PC-3 (cell line): Measurements from ENCODE around the gene EGFL7. TPM values are rescaled to one million over a fixed set of nuclear protein-coding genes. Genes with fewer than 3 reads are reported as not detected.
A peak's percentile ranks its signal among the peaks of the same experiment; 100 is the strongest.

Source experiments
- ATAC-seq: fragments of 200-7000 bp; cut with Tn5 transposase; 2 replicates; pipeline ENCODE4 v1.9.1; 2020; ENCODE audit warnings: mild to moderate bottlenecking, moderate library complexity
- BruUV-seq: library from RNA; stranded (reverse); fragments of 400-500 nt; replicated peaks from 2 replicates; lab custom pipeline; 2021; lab: Mats Ljungman, UMichigan
- CTCF ChIA-PET: fragments of 300-600 bp; sonication (Branson Sonifier 250); formaldehyde crosslinking; loops from one replicate; lab custom pipeline; 2022; ENCODE audit warnings: antibody characterized with exemption; lab: Charles Lee
- POLR2A ChIA-PET: fragments of 300-600 bp; sonication (Branson Sonifier 250); formaldehyde crosslinking; loops from one replicate; lab custom pipeline; 2022; ENCODE audit warnings: antibody characterized with exemption; ENCODE audit not compliant: unreplicated experiment; lab: Charles Lee
- DNase-seq: peaks from one replicate; pipeline ENCODE4 v3.0.0-alpha.2; 2015
- H2AFZ ChIP-seq: fragments of 300-600 bp; sonication (generic); 2 replicates; pipeline ENCODE4 v1.6.0; 2016; ENCODE audit warnings: antibody characterized with exemption, low read length
- H3F3A ChIP-seq: fragments of 300-600 bp; sonication (generic); one replicate; pipeline ENCODE4 v1.6.0; 2017; ENCODE audit warnings: antibody characterized with exemption, low read length, control low read depth, mild to moderate bottlenecking; ENCODE audit not compliant: unreplicated experiment
- H3K27ac ChIP-seq: fragments of 300-600 bp; sonication (generic); 2 replicates; pipeline ENCODE4 v1.5.1; 2016; ENCODE audit warnings: mild to moderate bottlenecking, low read length
- H3K27me3 ChIP-seq: fragments of 300-600 bp; sonication (generic); 2 replicates; pipeline ENCODE4 v1.6.1; 2016; ENCODE audit warnings: low read length, mixed read lengths
- H3K36me3 ChIP-seq: fragments of 300-600 bp; sonication (generic); 2 replicates; pipeline ENCODE4 v1.6.1; 2016; ENCODE audit warnings: low read depth, mixed run types, low read length, mixed read lengths
- H3K4me1 ChIP-seq: fragments of 300-600 bp; sonication (generic); 2 replicates; pipeline ENCODE4 v1.5.1; 2016; ENCODE audit warnings: low read length; ENCODE audit not compliant: insufficient read depth
- H3K4me2 ChIP-seq: fragments of 300-600 bp; sonication (generic); 2 replicates; pipeline ENCODE4 v1.6.0; 2016; ENCODE audit warnings: low read length
- H3K4me3 ChIP-seq: fragments of 300-600 bp; sonication (generic); 2 replicates; pipeline ENCODE4 v1.5.1; 2016; ENCODE audit warnings: mild to moderate bottlenecking, low read length, mixed read lengths
- H3K79me2 ChIP-seq: fragments of 300-600 bp; sonication (generic); 2 replicates; pipeline ENCODE4 v1.6.1; 2017; ENCODE audit warnings: low read length, mixed read lengths
- H3K9ac ChIP-seq: fragments of 300-600 bp; sonication (generic); 2 replicates; pipeline ENCODE4 v1.6.0; 2016; ENCODE audit warnings: mild to moderate bottlenecking, low read length
- H3K9me2 ChIP-seq: fragments of 300-600 bp; sonication (generic); replicated peaks from 2 replicates; pipeline ENCODE4 v1.6.1; 2016; ENCODE audit warnings: mixed run types, low read length, mixed read lengths
- H3K9me3 ChIP-seq: fragments of 300-600 bp; sonication (generic); 2 replicates; pipeline ENCODE4 v1.6.1; 2016; ENCODE audit warnings: low read length, mixed read lengths
- H4K20me1 ChIP-seq: fragments of 300-600 bp; sonication (generic); 2 replicates; pipeline ENCODE4 v1.6.1; 2016; ENCODE audit warnings: low read length, mixed read lengths
- EZH2 ChIP-seq: fragments of 300-600 bp; sonication (generic); IDR thresholded peaks from one replicate; pipeline ENCODE4 v1.6.1; 2017; ENCODE audit warnings: antibody characterized with exemption, mild to moderate bottlenecking, low read length; ENCODE audit not compliant: unreplicated experiment
- EZH2phosphoT487 ChIP-seq: fragments of 300-600 bp; sonication (generic); IDR thresholded peaks from 2 replicates; pipeline ENCODE4 v1.6.1; 2018; ENCODE audit warnings: mild to moderate bottlenecking, antibody characterized with exemption, low read length, borderline replicate concordance
- intact Hi-C: fragments of 100-400 bp; cut with micrococcal nuclease; formaldehyde crosslinking; loops from 2 replicates; pipeline ENCODE4 v1.9.0; 2023
- total RNA-seq: library from RNA; depleted of rRNA; stranded (reverse); fragments of >200 nt; gene quantifications from 2 replicates; pipeline ENCODE4 v1.2.3, GENCODE V29; 2014
- TF ChIP-seq, protein P1 (sequence below): fragments of 300-600 bp; sonication (generic); conservative IDR thresholded peaks from 2 replicates; pipeline ENCODE4 v1.5.1; 2017; ENCODE audit warnings: antibody characterized with exemption, low read depth, mild to moderate bottlenecking, low read length

The EGFL7 gene
- total RNA-seq, 1 experiment from 2014 or later, result 23.1 TPM

DNA sequence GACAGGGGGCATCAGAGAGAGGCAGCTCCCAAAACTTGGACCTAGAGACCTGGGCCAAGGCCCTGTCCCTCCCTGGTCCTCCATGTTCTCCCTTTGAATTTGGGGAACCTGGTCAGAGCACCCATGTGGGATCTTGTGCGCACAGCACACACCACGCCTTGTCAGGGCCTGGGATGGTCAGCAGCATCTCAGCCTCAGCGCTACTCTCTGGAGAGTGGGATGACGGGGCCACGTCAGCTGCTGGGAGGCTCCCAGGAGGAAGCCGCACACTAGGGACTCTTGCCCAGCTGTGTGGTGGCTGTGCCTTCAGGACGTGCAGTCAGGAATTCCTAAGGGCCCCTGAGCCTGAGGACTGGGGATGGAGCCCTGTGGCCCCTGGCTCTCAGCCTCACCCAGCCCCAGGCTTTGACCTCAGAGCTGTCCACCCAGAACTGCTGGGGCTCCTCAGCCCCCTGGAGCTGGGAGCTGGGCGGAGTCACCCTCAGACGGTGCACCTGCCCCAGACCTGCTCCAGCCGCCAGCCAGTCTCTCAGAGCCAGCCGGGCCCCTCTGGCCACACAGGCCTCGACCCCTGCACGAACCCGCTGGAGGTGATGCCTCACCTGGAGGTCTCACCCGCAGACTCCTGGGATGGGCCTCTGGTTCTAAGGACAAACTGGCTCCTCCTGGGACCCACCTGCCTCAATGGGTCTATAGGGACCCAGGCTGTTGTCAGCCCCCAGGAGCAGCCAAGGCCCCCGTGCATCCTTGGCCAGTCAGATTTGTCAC, 38.3 kb upstream of the EGFL7 start:
- POLR2A ChIA-PET, result interaction anchor here (0.7 kb wide), 1 partner anchor 151 kb away, joined by 4 read pairs; no protein-coding TSS in a partner anchor
- H3K4me2 ChIP-seq, result no peak overlapping the region

DNA sequence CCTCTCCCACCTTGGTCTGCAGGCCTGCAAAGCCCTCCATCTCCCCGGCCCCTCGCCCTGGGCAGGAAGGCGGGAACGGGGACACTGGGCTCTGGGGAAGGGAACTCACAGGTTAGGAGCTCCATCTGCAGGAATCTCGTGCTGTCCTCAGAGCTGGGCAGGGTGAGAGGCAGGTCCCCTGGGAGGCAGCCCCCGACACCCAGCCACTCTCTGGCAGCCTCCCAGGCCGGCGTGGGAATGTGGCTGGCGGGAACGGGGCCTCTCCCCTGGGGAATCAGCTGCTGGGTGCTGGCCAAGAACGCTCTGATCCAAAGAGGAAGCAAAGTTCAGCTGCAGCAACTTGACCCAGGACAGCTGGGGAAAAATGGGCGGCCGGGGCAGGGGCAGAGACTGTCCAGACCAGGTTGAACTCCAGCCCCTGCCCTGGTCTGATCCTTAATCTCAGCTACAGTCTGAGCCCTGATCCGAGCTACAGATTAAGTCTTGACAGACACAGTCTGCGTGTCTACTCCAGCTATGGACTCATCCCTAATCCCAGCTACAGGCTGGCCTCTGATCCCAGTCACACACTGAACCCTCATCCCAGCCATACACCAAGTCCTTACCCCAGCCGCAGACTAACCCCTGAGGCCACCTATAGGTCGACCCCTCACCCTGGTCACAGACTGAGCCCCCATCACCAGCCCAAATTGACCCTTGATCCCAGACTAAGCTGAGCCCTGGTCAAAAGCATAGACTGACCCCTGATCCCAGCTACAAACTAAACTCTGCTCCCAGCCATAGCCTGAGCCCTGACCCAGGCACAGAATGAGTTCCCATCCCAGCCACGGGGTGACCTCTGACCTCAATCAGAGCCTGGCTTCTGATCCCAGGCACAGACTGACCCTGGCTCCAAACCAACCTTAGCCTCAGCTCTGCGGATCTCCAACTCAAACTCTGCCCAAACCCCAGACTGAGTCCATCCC, 37.3 kb upstream of the EGFL7 start:
- Histone ChIP-seq H3K79me2 (no peaks in the 10 kb centered on the region), H3F3A (no peaks in the 10 kb centered on the region), H3K36me3 (no peaks in the 10 kb centered on the region), H3K9me2 (no peaks in the 10 kb centered on the region), H3K9ac (no peak overlapping the region), H3K27ac (no peak overlapping the region), H3K9me3 (no peaks in the 10 kb centered on the region), H3K27me3 (no peaks in the 10 kb centered on the region), H2AFZ (0 out of 2 replicates have a peak overlapping the region, but pooled peaks have one; percentile 22), H3K4me3 (no peak overlapping the region), H3K4me2 (0 out of 2 replicates have a peak overlapping the region, but pooled peaks have one; percentile 31), H4K20me1 (no peaks in the 10 kb centered on the region), H3K4me1 (no peaks in the 10 kb centered on the region)
- BruUV-seq, result no TSS peak
- peak; percentile 21 for DNase-seq
- CTCF ChIA-PET, result no interaction called here
- intact Hi-C loops, result no loop called here
- ATAC-seq, result peak; percentile 68
- POLR2A ChIA-PET, result interaction anchor here (0.6 to 0.7 kb wide), 4 partner anchors 62 to 150 kb away, joined by 3 to 5 read pairs (median 4); partner anchors contain the start of genes AGPAT2 and NOTCH1
- TF ChIP-seq, protein P1, sequence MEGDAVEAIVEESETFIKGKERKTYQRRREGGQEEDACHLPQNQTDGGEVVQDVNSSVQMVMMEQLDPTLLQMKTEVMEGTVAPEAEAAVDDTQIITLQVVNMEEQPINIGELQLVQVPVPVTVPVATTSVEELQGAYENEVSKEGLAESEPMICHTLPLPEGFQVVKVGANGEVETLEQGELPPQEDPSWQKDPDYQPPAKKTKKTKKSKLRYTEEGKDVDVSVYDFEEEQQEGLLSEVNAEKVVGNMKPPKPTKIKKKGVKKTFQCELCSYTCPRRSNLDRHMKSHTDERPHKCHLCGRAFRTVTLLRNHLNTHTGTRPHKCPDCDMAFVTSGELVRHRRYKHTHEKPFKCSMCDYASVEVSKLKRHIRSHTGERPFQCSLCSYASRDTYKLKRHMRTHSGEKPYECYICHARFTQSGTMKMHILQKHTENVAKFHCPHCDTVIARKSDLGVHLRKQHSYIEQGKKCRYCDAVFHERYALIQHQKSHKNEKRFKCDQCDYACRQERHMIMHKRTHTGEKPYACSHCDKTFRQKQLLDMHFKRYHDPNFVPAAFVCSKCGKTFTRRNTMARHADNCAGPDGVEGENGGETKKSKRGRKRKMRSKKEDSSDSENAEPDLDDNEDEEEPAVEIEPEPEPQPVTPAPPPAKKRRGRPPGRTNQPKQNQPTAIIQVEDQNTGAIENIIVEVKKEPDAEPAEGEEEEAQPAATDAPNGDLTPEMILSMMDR, result peak; percentile 43; the same call in 1 of the 2 replicates
- TF ChIP-seq EZH2phosphoT487 (no peak), EZH2 (no peak)

More for the DNA sequence above, 38.3 kb upstream of the EGFL7 start:
- H3K4me3 ChIP-seq, result no peak overlapping the region
- ATAC-seq (no peak), DNase-seq (no peak)
- BruUV-seq, result no TSS peak
- H3K27ac ChIP-seq, result no peak overlapping the region
- H3F3A ChIP-seq, result no peaks in the 10 kb centered on the region
- no peak overlapping the region for H2AFZ ChIP-seq
- no peaks in the 10 kb centered on the region for H3K4me1 ChIP-seq
- CTCF ChIA-PET, result no interaction called here
- no peaks in the 10 kb centered on the region for H3K36me3 ChIP-seq
- no peaks in the 10 kb centered on the region for H4K20me1 ChIP-seq
- TF ChIP-seq, protein P1, result no peak
- TF ChIP-seq EZH2phosphoT487, result no peak
- TF ChIP-seq EZH2, result no peak
- H3K79me2 ChIP-seq, result no peaks in the 10 kb centered on the region
- H3K9me3 ChIP-seq, result no peaks in the 10 kb centered on the region
- intact Hi-C loops, result no loop called here
- H3K27me3 ChIP-seq, result no peaks in the 10 kb centered on the region
- no peak overlapping the region for H3K9ac ChIP-seq
- no peaks in the 10 kb centered on the region for H3K9me2 ChIP-seq
